A549 (cell line): ENCODE results near the gene OR52J3.

Experiments
- CEBPB ChIP-seq, 2 experiments: fragments of >200 bp in 1 of 2; sonication (Bioruptor Twin) in 1 of 2; formaldehyde crosslinking in 1 of 2; IDR thresholded peaks; 2 replicates each; pipeline ENCODE4 v1.6.1; 2012 to 2016
- CHD2 ChIP-seq: fragments of 150-350 bp; IDR thresholded peaks from 2 replicates; pipeline ENCODE4 v1.6.1; 2014; ENCODE audit warnings: low read length; ENCODE audit not compliant: partially characterized antibody
- CTCF ChIP-seq: fragments of >200 bp; sonication (Bioruptor Twin); formaldehyde crosslinking; IDR thresholded peaks from 3 replicates; pipeline ENCODE4 v1.5.1; 2016
- EP300 ChIP-seq, 2 experiments: fragments of >200 bp; sonication (Bioruptor Twin); formaldehyde crosslinking; IDR thresholded peaks; 2 replicates in 1 of 2; 3 replicates in 1 of 2; pipeline ENCODE4 v1.6.1; 2016 to 2017
- GATA3 ChIP-seq: IDR thresholded peaks from 2 replicates; pipeline ENCODE4 v1.6.1; 2012; ENCODE audit warnings: borderline replicate concordance
- HES2 ChIP-seq: fragments of >200 bp; sonication (Bioruptor Twin); formaldehyde crosslinking; IDR thresholded peaks from 2 replicates; pipeline ENCODE4 v1.6.1; 2016
- KDM1A ChIP-seq: fragments of 200-600 bp; sonication (generic); IDR thresholded peaks from 2 replicates; pipeline ENCODE4 v1.6.1; 2016; ENCODE audit warnings: low read depth, mild to moderate bottlenecking
- KDM5A ChIP-seq: fragments of 200-600 bp; sonication (generic); IDR thresholded peaks from 2 replicates; pipeline ENCODE4 v1.6.1; 2016; ENCODE audit warnings: antibody characterized with exemption, mild to moderate bottlenecking
- MAFK ChIP-seq: fragments of 450-650 bp; IDR thresholded peaks from 2 replicates; pipeline ENCODE4 v1.6.1; 2014; ENCODE audit not compliant: partially characterized antibody
- POLR2A ChIP-seq: IDR thresholded peaks from 2 replicates; pipeline ENCODE4 v1.6.1; 2012; ENCODE audit warnings: mild to moderate bottlenecking, low read length
- RAD21 ChIP-seq, 2 experiments: fragments of >200 bp in 1 of 2; sonication (Bioruptor Twin) in 1 of 2; formaldehyde crosslinking in 1 of 2; IDR thresholded peaks in 1 of 2; conservative IDR thresholded peaks in 1 of 2; 2 replicates in 1 of 2; 3 replicates in 1 of 2; pipeline ENCODE4 v1.6.1; 2012 to 2018; ENCODE audit warnings: inconsistent platforms in 1 of 2
- REST ChIP-seq: fragments of 200-600 bp; sonication (generic); IDR thresholded peaks from 2 replicates; pipeline ENCODE4 v1.6.1; 2016; ENCODE audit warnings: antibody characterized with exemption, mild to moderate bottlenecking, moderate library complexity
- SMC3 ChIP-seq: fragments of >200 bp; sonication (Bioruptor Twin); formaldehyde crosslinking; IDR thresholded peaks from 3 replicates; pipeline ENCODE4 v1.6.1; 2018; ENCODE audit warnings: inconsistent platforms
- TP53 ChIP-seq: fragments of 250-450 bp; sonication (Bioruptor Pico); IDR thresholded peaks from 2 replicates; pipeline ENCODE4 v1.5.0; 2021; ENCODE audit warnings: mild to moderate bottlenecking, moderate library complexity

- TF ChIP-seq CTCF = no peak
- TF ChIP-seq EP300 (IDR thresholded peaks at IDR 0.05) = no peak
- no peak for TF ChIP-seq POLR2A
- TF ChIP-seq CHD2 = no peak
- TF ChIP-seq GATA3 = no peak
- TF ChIP-seq KDM5A = no peak
- TF ChIP-seq CEBPB (IDR thresholded peaks at IDR 0.05) = no peak
- no peak for TF ChIP-seq REST
- TF ChIP-seq RAD21 (conservative IDR thresholded peaks at IDR 0.05 in 1 of 2, IDR thresholded peaks at IDR 0.05 in 1 of 2) = no peak
- TF ChIP-seq HES2 = no peak
- TF ChIP-seq SMC3 = no peak
- no peak for TF ChIP-seq MAFK
- TF ChIP-seq TP53 = no peak
- TF ChIP-seq KDM1A = no peak
Measured at GRCh38 chr11:5065027-5065426, 18.7 kb downstream of the OR52J3 start.
